WTC11 (cell line): ENCODE measurements around the gene LIMCH1.

Experiments used
- ESRRA ChIP-seq: sonication (generic); formaldehyde crosslinking; IDR thresholded peaks from 2 replicates; pipeline ENCODE4 v1.8.1; 2022; ENCODE audit warnings: mild to moderate bottlenecking, missing genetic modification reagents, borderline replicate concordance
- RORB ChIP-seq: fragments of 250-450 bp; sonication (Bioruptor Pico); IDR thresholded peaks from 2 replicates; pipeline ENCODE4 v1.9.0; 2021; ENCODE audit warnings: mild to moderate bottlenecking
- TF ChIP-seq, protein P1 (sequence below): fragments of 200-600 bp; IDR thresholded peaks from 2 replicates; pipeline ENCODE4 v1.8.0; 2022; ENCODE audit warnings: antibody characterized with exemption
- TF ChIP-seq, protein P2 (sequence below): sonication (generic); formaldehyde crosslinking; IDR thresholded peaks from 2 replicates; pipeline ENCODE4 v1.8.0; 2022; ENCODE audit warnings: mild to moderate bottlenecking, missing genetic modification reagents

DNA sequence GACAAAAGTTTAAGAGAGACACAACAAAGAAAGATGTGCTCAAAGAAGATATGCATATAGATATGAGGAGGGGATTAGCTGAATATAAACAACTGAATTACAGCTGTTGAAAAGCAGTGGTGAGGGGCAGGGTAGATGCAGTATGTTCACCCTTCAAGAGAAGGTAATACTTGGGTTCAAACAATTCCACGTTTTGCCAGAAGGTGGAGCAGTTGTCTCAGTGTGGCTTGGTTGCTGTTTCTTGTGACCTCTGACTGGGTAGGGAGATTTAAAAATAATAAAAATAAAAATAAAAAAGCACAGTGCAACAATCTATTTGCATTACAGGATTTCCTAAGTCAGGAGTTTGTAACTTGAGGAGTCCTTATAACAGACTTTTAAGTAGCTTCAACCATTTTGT, 187.3 kb downstream of the LIMCH1 start:
- TF ChIP-seq ESRRA (CRISPR knock-in tag) (no peak), RORB (CRISPR knock-in tag) (no peak)
- TF ChIP-seq, protein P1, sequence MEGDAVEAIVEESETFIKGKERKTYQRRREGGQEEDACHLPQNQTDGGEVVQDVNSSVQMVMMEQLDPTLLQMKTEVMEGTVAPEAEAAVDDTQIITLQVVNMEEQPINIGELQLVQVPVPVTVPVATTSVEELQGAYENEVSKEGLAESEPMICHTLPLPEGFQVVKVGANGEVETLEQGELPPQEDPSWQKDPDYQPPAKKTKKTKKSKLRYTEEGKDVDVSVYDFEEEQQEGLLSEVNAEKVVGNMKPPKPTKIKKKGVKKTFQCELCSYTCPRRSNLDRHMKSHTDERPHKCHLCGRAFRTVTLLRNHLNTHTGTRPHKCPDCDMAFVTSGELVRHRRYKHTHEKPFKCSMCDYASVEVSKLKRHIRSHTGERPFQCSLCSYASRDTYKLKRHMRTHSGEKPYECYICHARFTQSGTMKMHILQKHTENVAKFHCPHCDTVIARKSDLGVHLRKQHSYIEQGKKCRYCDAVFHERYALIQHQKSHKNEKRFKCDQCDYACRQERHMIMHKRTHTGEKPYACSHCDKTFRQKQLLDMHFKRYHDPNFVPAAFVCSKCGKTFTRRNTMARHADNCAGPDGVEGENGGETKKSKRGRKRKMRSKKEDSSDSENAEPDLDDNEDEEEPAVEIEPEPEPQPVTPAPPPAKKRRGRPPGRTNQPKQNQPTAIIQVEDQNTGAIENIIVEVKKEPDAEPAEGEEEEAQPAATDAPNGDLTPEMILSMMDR = peak; percentile 37
- TF ChIP-seq, protein P2, sequence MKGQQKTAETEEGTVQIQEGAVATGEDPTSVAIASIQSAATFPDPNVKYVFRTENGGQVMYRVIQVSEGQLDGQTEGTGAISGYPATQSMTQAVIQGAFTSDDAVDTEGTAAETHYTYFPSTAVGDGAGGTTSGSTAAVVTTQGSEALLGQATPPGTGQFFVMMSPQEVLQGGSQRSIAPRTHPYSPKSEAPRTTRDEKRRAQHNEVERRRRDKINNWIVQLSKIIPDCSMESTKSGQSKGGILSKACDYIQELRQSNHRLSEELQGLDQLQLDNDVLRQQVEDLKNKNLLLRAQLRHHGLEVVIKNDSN (CRISPR knock-in tag) = no peak
